DOHH2 (cell line): Measurements from ENCODE around the gene ERC2.

Experiments used
- H3F3A ChIP-seq: fragments of 200-600 bp; sonication (generic), shearing (Covaris generic); 2 replicates; pipeline ENCODE4 v1.6.0; 2016; ENCODE audit warnings: antibody characterized with exemption, mild to moderate bottlenecking; ENCODE audit not compliant: control insufficient read depth, insufficient read depth
- H3K27ac ChIP-seq: fragments of 200-600 bp; sonication (generic); 2 replicates; pipeline ENCODE4 v1.5.1; 2014; ENCODE audit warnings: low read depth, mild to moderate bottlenecking, low read length, moderate library complexity
- H3K27me3 ChIP-seq: fragments of 200-600 bp; sonication (generic); 2 replicates; pipeline ENCODE4 v1.6.1; 2014; ENCODE audit warnings: mild to moderate bottlenecking, low read length, mixed read lengths; ENCODE audit not compliant: control insufficient read depth
- H3K36me3 ChIP-seq: fragments of 200-600 bp; sonication (generic); 2 replicates; pipeline ENCODE4 v1.6.1; 2014; ENCODE audit warnings: mild to moderate bottlenecking, low read length, moderate library complexity, mixed read lengths; ENCODE audit not compliant: control insufficient read depth
- H3K4me1 ChIP-seq: fragments of 200-600 bp; sonication (generic); 2 replicates; pipeline ENCODE4 v1.6.1; 2014; ENCODE audit warnings: mild to moderate bottlenecking, low read length, mixed read lengths; ENCODE audit not compliant: control insufficient read depth
- H3K4me2 ChIP-seq: fragments of 200-600 bp; sonication (generic); 2 replicates; pipeline ENCODE4 v1.6.0; 2014; ENCODE audit warnings: mild to moderate bottlenecking, low read length, moderate library complexity
- H3K4me3 ChIP-seq: fragments of 200-600 bp; sonication (generic); 2 replicates; pipeline ENCODE4 v1.5.1; 2014; ENCODE audit warnings: mild to moderate bottlenecking, low read length, mixed read lengths
- H3K79me2 ChIP-seq: fragments of 200-600 bp; sonication (generic); 2 replicates; pipeline ENCODE4 v1.6.1; 2014; ENCODE audit warnings: mild to moderate bottlenecking, low read length, mixed read lengths; ENCODE audit not compliant: control insufficient read depth
- H3K9me2 ChIP-seq: fragments of 200-600 bp; sonication (generic); replicated peaks from 2 replicates; pipeline ENCODE4 v1.6.1; 2014; ENCODE audit warnings: mild to moderate bottlenecking, low read length, mixed read lengths; ENCODE audit not compliant: control insufficient read depth
- H3K9me3 ChIP-seq: fragments of 200-600 bp; sonication (generic); 2 replicates; pipeline ENCODE4 v1.6.1; 2014; ENCODE audit warnings: antibody characterized with exemption, low read length, mixed read lengths; ENCODE audit not compliant: control insufficient read depth, insufficient read depth
- H4K20me1 ChIP-seq: fragments of 200-600 bp; sonication (generic); 2 replicates; pipeline ENCODE4 v1.6.0; 2014; ENCODE audit warnings: low read depth, mild to moderate bottlenecking, antibody characterized with exemption, low read length, moderate library complexity; ENCODE audit not compliant: control insufficient read depth, insufficient read depth
- CTCF ChIP-seq: fragments of 200-600 bp; sonication (generic); IDR thresholded peaks from one replicate; pipeline ENCODE4 v1.5.1; 2014; ENCODE audit warnings: antibody characterized with exemption, mild to moderate bottlenecking, low read depth, low read length; ENCODE audit not compliant: poor library complexity, severe bottlenecking
- EZH2phosphoT487 ChIP-seq: fragments of 200-600 bp; sonication (generic); IDR thresholded peaks from 2 replicates; pipeline ENCODE4 v1.6.1; 2017; ENCODE audit warnings: borderline replicate concordance, mild to moderate bottlenecking, antibody characterized with exemption, low read length, moderate library complexity, mixed read lengths

Gene ERC2

GRCh38 chr3:56379723-56380287, 88.5 kb downstream of the ERC2 start:
- Histone ChIP-seq H3K27ac (no peak overlapping the region), H3F3A (no peaks in the 10 kb centered on the region), H3K79me2 (no peaks in the 10 kb centered on the region), H3K4me2 (no peak overlapping the region), H3K4me1 (no peaks in the 10 kb centered on the region), H4K20me1 (no peaks in the 10 kb centered on the region), H3K4me3 (no peak overlapping the region), H3K9me3 (no peaks in the 10 kb centered on the region), H3K9me2 (no peaks in the 10 kb centered on the region; the same call in 1 of the 2 replicates), H3K36me3 (no peaks in the 10 kb centered on the region), H3K27me3 (peaks cover 2% of the 10 kb centered on the region; the same call in 1 of the 2 replicates)
- TF ChIP-seq EZH2phosphoT487 (no peak), CTCF (no peak)

GRCh38 chr3:56375654-56376053, 92.6 kb downstream of the ERC2 start:
- Histone ChIP-seq H3K9me3 (no peaks in the 10 kb centered on the region), H3K27me3 (no peaks in the 10 kb centered on the region; the same call in 1 of the 2 replicates), H3K27ac (no peak overlapping the region), H4K20me1 (no peaks in the 10 kb centered on the region; the same call in 1 of the 2 replicates), H3K36me3 (no peaks in the 10 kb centered on the region), H3F3A (no peaks in the 10 kb centered on the region), H3K4me3 (no peak overlapping the region), H3K9me2 (no peaks in the 10 kb centered on the region), H3K4me2 (no peak overlapping the region), H3K4me1 (no peaks in the 10 kb centered on the region), H3K79me2 (no peaks in the 10 kb centered on the region)
- TF ChIP-seq EZH2phosphoT487 (no peak), CTCF (no peak)

GRCh38 chr3:56373386-56373785, 94.9 kb downstream of the ERC2 start:
- no peak for TF ChIP-seq EZH2phosphoT487
- TF ChIP-seq CTCF = no peak
- H3K4me1 ChIP-seq = no peaks in the 10 kb centered on the region
- no peak overlapping the region for H3K27ac ChIP-seq
- no peak overlapping the region for H3K4me3 ChIP-seq
- no peaks in the 10 kb centered on the region for H3F3A ChIP-seq
- no peaks in the 10 kb centered on the region for H3K9me3 ChIP-seq
- H3K27me3 ChIP-seq = no peaks in the 10 kb centered on the region
- no peaks in the 10 kb centered on the region for H3K9me2 ChIP-seq
- H3K79me2 ChIP-seq = no peaks in the 10 kb centered on the region
- no peaks in the 10 kb centered on the region; the same call in 1 of the 2 replicates for H4K20me1 ChIP-seq
- no peak overlapping the region for H3K4me2 ChIP-seq
- H3K36me3 ChIP-seq = no peaks in the 10 kb centered on the region
